DOHH2 (cell line): ENCODE results near the gene GGPS1.
"Not testable (repeated sequence)": the region's sequence is repeated elsewhere in the genome, so short reads cannot be mapped to it uniquely, and the experiment has no call there.

Experiments used
- H3F3A ChIP-seq: fragments of 200-600 bp; sonication (generic), shearing (Covaris generic); 2 replicates; pipeline ENCODE4 v1.6.0; 2016; ENCODE audit warnings: antibody characterized with exemption, mild to moderate bottlenecking; ENCODE audit not compliant: control insufficient read depth, insufficient read depth
- H3K27ac ChIP-seq: fragments of 200-600 bp; sonication (generic); 2 replicates; pipeline ENCODE4 v1.5.1; 2014; ENCODE audit warnings: low read depth, mild to moderate bottlenecking, low read length, moderate library complexity
- H3K27me3 ChIP-seq: fragments of 200-600 bp; sonication (generic); 2 replicates; pipeline ENCODE4 v1.6.1; 2014; ENCODE audit warnings: mild to moderate bottlenecking, low read length, mixed read lengths; ENCODE audit not compliant: control insufficient read depth
- H3K36me3 ChIP-seq: fragments of 200-600 bp; sonication (generic); 2 replicates; pipeline ENCODE4 v1.6.1; 2014; ENCODE audit warnings: mild to moderate bottlenecking, low read length, moderate library complexity, mixed read lengths; ENCODE audit not compliant: control insufficient read depth
- H3K4me1 ChIP-seq: fragments of 200-600 bp; sonication (generic); 2 replicates; pipeline ENCODE4 v1.6.1; 2014; ENCODE audit warnings: mild to moderate bottlenecking, low read length, mixed read lengths; ENCODE audit not compliant: control insufficient read depth
- H3K4me2 ChIP-seq: fragments of 200-600 bp; sonication (generic); 2 replicates; pipeline ENCODE4 v1.6.0; 2014; ENCODE audit warnings: mild to moderate bottlenecking, low read length, moderate library complexity
- H3K4me3 ChIP-seq: fragments of 200-600 bp; sonication (generic); 2 replicates; pipeline ENCODE4 v1.5.1; 2014; ENCODE audit warnings: mild to moderate bottlenecking, low read length, mixed read lengths
- H3K79me2 ChIP-seq: fragments of 200-600 bp; sonication (generic); 2 replicates; pipeline ENCODE4 v1.6.1; 2014; ENCODE audit warnings: mild to moderate bottlenecking, low read length, mixed read lengths; ENCODE audit not compliant: control insufficient read depth
- H3K9me2 ChIP-seq: fragments of 200-600 bp; sonication (generic); replicated peaks from 2 replicates; pipeline ENCODE4 v1.6.1; 2014; ENCODE audit warnings: mild to moderate bottlenecking, low read length, mixed read lengths; ENCODE audit not compliant: control insufficient read depth
- H3K9me3 ChIP-seq: fragments of 200-600 bp; sonication (generic); 2 replicates; pipeline ENCODE4 v1.6.1; 2014; ENCODE audit warnings: antibody characterized with exemption, low read length, mixed read lengths; ENCODE audit not compliant: control insufficient read depth, insufficient read depth
- H4K20me1 ChIP-seq: fragments of 200-600 bp; sonication (generic); 2 replicates; pipeline ENCODE4 v1.6.0; 2014; ENCODE audit warnings: low read depth, mild to moderate bottlenecking, antibody characterized with exemption, low read length, moderate library complexity; ENCODE audit not compliant: control insufficient read depth, insufficient read depth
- EZH2phosphoT487 ChIP-seq: fragments of 200-600 bp; sonication (generic); IDR thresholded peaks from 2 replicates; pipeline ENCODE4 v1.6.1; 2017; ENCODE audit warnings: borderline replicate concordance, mild to moderate bottlenecking, antibody characterized with exemption, low read length, moderate library complexity, mixed read lengths
- TF ChIP-seq, protein P1 (sequence below): fragments of 200-600 bp; sonication (generic); IDR thresholded peaks from one replicate; pipeline ENCODE4 v1.5.1; 2014; ENCODE audit warnings: antibody characterized with exemption, mild to moderate bottlenecking, low read depth, low read length; ENCODE audit not compliant: poor library complexity, severe bottlenecking

Gene GGPS1

DNA sequence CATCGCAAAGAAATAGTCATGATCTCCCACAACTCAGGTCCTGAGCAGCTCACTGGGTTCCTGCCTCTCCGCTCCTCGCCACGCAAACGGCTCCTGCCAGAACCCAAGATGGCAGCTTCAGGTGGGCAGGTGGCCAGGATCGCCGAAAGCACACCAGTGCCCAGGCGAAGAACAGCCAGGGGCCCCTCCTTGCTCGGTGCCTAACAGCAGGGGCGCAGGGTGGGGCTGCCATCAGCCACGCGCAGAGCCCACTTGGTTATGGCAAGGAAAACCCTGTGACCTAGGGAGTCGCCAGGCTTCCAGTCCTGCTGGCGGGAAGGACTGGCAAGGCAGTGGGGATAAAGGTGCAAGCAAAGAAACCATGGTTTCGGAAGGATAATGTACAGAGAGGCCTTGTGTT is 47.9 kb upstream of the GGPS1 start:
- no peaks in the 10 kb centered on the region for H3K36me3 ChIP-seq
- peaks cover 23% of the 10 kb centered on the region for H4K20me1 ChIP-seq
- TF ChIP-seq, protein P1, sequence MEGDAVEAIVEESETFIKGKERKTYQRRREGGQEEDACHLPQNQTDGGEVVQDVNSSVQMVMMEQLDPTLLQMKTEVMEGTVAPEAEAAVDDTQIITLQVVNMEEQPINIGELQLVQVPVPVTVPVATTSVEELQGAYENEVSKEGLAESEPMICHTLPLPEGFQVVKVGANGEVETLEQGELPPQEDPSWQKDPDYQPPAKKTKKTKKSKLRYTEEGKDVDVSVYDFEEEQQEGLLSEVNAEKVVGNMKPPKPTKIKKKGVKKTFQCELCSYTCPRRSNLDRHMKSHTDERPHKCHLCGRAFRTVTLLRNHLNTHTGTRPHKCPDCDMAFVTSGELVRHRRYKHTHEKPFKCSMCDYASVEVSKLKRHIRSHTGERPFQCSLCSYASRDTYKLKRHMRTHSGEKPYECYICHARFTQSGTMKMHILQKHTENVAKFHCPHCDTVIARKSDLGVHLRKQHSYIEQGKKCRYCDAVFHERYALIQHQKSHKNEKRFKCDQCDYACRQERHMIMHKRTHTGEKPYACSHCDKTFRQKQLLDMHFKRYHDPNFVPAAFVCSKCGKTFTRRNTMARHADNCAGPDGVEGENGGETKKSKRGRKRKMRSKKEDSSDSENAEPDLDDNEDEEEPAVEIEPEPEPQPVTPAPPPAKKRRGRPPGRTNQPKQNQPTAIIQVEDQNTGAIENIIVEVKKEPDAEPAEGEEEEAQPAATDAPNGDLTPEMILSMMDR = no peak
- no peak for TF ChIP-seq EZH2phosphoT487
- H3K27ac ChIP-seq = no peak overlapping the region
- no peak overlapping the region for H3K4me2 ChIP-seq
- H3K4me3 ChIP-seq = no peak overlapping the region
- H3K79me2 ChIP-seq = peaks cover 96% of the 10 kb centered on the region
- peaks cover 3% of the 10 kb centered on the region; the same call in 1 of the 2 replicates for H3F3A ChIP-seq
- H3K27me3 ChIP-seq = no peaks in the 10 kb centered on the region
- H3K9me2 ChIP-seq = no peaks in the 10 kb centered on the region
- H3K9me3 ChIP-seq = no peaks in the 10 kb centered on the region
- H3K4me1 ChIP-seq = peaks cover 14% of the 10 kb centered on the region

DNA sequence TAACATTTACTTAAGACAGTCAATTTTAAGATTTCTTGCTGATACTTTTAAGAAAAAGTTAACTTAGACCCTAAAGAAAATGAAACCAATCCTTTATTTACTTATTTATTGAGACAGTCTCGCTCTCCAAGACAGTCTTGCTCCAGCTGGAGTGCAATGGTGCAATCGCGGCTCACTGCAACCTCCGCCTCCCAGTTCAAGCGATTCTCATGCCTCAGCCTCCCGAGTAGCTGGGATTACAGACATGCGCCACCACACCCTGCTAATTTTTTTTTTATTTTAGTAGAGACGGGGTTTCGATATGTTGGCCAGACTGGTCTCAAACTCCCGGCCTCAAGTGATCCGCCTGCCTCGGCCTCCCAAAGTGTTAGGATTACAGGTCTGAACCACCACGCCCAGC is 44.7 kb upstream of the GGPS1 start:
- H4K20me1 ChIP-seq = peaks cover 23% of the 10 kb centered on the region
- H3K27me3 ChIP-seq, H3K4me1 ChIP-seq: not testable (repeated sequence)

DNA sequence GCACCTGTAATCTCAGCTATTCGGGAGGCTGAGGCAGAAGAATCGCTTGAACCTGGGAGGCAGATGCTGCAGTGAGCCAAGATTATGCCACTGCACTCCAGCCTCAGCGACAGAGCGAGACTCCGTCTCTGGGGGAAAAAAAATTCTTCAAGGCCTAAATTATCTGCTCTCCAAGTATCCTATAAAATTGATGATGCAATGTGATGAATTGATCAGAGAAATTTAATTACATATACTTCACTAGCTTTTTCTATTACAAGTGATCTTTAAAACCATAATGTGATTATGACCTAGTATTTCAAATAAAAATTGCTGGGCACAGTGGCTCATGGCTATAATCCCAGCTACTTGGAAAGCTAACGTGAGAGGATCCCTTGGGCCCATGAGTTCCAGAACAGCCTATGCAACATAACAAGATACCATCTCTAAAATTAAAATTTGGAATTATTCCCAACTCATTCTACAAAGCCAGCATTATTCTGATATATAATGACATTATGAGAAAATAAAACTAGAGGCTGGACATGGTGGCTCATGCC is 44.1 kb upstream of the GGPS1 start:
- Histone ChIP-seq H3K79me2 (peaks cover 97% of the 10 kb centered on the region), H3K9me2 (no peaks in the 10 kb centered on the region), H3K27me3 (no peaks in the 10 kb centered on the region), H3K27ac (no peak overlapping the region), H3K9me3 (no peaks in the 10 kb centered on the region), H3K36me3 (no peaks in the 10 kb centered on the region), H3K4me1 (no peaks in the 10 kb centered on the region), H4K20me1 (peaks cover 20% of the 10 kb centered on the region), H3K4me2 (no peak overlapping the region), H3F3A (no peaks in the 10 kb centered on the region), H3K4me3 (no peak overlapping the region)
- TF ChIP-seq, protein P1 = no peak
- TF ChIP-seq EZH2phosphoT487 = no peak

More for the DNA sequence above, 44.7 kb upstream of the GGPS1 start:
- peaks cover 97% of the 10 kb centered on the region for H3K79me2 ChIP-seq
- not testable (repeated sequence) for H3K36me3 ChIP-seq, H3K9me2 ChIP-seq, H3K9me3 ChIP-seq, H3F3A ChIP-seq, H3K27ac ChIP-seq, H3K4me2 ChIP-seq, H3K4me3 ChIP-seq

DNA sequence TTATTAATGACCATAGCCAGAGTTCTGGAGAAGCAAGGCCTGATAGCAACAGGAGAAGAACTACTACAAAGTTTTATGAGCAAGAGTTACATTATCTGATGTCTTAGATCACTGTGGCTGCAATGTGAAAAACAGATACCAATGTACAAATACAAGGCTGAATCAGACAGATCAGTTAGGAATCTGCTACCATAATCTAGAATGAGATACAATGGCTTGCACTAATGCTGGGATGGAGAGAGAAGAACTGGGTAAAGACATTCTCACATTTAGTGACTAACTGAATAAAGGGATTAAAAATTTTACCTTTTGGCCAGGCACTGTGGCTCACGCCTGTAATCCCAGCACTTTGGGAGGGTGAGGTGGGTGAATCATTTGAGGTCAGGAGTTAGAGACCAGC is 41.7 kb upstream of the GGPS1 start:
- Histone ChIP-seq H3K79me2 (peaks cover 95% of the 10 kb centered on the region), H3K9me3 (no peaks in the 10 kb centered on the region), H3K4me2 (no peak overlapping the region), H3K9me2 (no peaks in the 10 kb centered on the region), H3K4me3 (no peak overlapping the region), H4K20me1 (peaks cover 31% of the 10 kb centered on the region), H3F3A (no peaks in the 10 kb centered on the region), H3K36me3 (no peaks in the 10 kb centered on the region), H3K27ac (no peak overlapping the region), H3K4me1 (no peaks in the 10 kb centered on the region), H3K27me3 (no peaks in the 10 kb centered on the region)
- TF ChIP-seq, protein P1 = no peak
- no peak for TF ChIP-seq EZH2phosphoT487
